ENCODE results near the gene TSHZ2.

Gene TSHZ2

DNA sequence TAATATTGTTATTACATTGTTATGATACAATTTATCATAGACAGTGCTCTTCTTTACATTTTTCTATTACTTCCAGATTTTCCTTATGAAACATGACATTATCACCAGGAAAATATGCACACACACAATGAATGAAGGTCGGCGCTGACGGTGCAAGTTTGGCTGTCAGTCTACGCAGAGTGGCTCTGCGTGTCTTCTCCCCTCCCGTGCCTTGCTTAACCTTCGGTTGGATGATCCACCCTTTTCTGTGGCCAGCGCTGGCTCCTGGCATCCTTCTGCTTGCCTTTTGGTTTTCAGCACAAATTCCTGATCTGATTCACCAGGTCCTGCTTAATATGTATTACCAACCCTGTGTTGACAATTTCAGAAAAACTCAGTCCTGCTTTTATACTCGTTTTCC is 157.4 kb downstream of the TSHZ2 start:
- no peak overlapping the region for H3K4me2 ChIP-seq (ENCODE audit: low read length)

GRCh38 chr20:53130795-53131194 is 158.6 kb downstream of the TSHZ2 start:
- H3K36me3 ChIP-seq (replicated peaks; ENCODE audit: low read depth, low read length): no peaks in the 10 kb centered on the region
- H3K79me2 ChIP-seq (ENCODE audit: low read length): no peaks in the 10 kb centered on the region
- no peak overlapping the region for H2AFZ ChIP-seq (ENCODE audit: low read depth, low read length)
- no peak overlapping the region for H3K27ac ChIP-seq (ENCODE audit: low read length)
- H3K4me3 ChIP-seq (ENCODE audit: low read length): no peak overlapping the region
- no peaks in the 10 kb centered on the region for H4K20me1 ChIP-seq (ENCODE audit: insufficient read depth, low read length)
- H3K9ac ChIP-seq (ENCODE audit: low read length): no peak overlapping the region
- H3K4me2 ChIP-seq (ENCODE audit: low read length): no peak overlapping the region
- no peaks in the 10 kb centered on the region for H3K27me3 ChIP-seq (ENCODE audit: low read depth, low read length)
- TF ChIP-seq EZH2phosphoT487 (IDR thresholded peaks at IDR 0.05; ENCODE audit: low read depth): no peak
- TF ChIP-seq, protein P1, sequence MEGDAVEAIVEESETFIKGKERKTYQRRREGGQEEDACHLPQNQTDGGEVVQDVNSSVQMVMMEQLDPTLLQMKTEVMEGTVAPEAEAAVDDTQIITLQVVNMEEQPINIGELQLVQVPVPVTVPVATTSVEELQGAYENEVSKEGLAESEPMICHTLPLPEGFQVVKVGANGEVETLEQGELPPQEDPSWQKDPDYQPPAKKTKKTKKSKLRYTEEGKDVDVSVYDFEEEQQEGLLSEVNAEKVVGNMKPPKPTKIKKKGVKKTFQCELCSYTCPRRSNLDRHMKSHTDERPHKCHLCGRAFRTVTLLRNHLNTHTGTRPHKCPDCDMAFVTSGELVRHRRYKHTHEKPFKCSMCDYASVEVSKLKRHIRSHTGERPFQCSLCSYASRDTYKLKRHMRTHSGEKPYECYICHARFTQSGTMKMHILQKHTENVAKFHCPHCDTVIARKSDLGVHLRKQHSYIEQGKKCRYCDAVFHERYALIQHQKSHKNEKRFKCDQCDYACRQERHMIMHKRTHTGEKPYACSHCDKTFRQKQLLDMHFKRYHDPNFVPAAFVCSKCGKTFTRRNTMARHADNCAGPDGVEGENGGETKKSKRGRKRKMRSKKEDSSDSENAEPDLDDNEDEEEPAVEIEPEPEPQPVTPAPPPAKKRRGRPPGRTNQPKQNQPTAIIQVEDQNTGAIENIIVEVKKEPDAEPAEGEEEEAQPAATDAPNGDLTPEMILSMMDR (IDR thresholded peaks at IDR 0.05; ENCODE audit: low read depth, low read length): no peak
- peaks cover 14% of the 10 kb centered on the region for H3K4me1 ChIP-seq (ENCODE audit: low read length)
- H3K9me3 ChIP-seq (ENCODE audit: insufficient read depth, low read length): no peaks in the 10 kb centered on the region

More for the DNA sequence above, 157.4 kb downstream of the TSHZ2 start:
- Histone ChIP-seq H3K27ac (ENCODE audit: low read length) (no peak overlapping the region), H3K36me3 (replicated peaks; ENCODE audit: low read depth, low read length) (no peaks in the 10 kb centered on the region), H2AFZ (ENCODE audit: low read depth, low read length) (no peak overlapping the region), H3K27me3 (ENCODE audit: low read depth, low read length) (no peaks in the 10 kb centered on the region), H3K9me3 (ENCODE audit: insufficient read depth, low read length) (no peaks in the 10 kb centered on the region), H3K4me3 (ENCODE audit: low read length) (no peak overlapping the region), H4K20me1 (ENCODE audit: insufficient read depth, low read length) (no peaks in the 10 kb centered on the region), H3K4me1 (ENCODE audit: low read length) (peaks cover 13% of the 10 kb centered on the region; the same call in 1 of the 2 replicates), H3K79me2 (ENCODE audit: low read length) (no peaks in the 10 kb centered on the region), H3K9ac (ENCODE audit: low read length) (no peak overlapping the region)
- TF ChIP-seq EZH2phosphoT487 (IDR thresholded peaks at IDR 0.05; ENCODE audit: low read depth): no peak
- TF ChIP-seq, protein P1 (IDR thresholded peaks at IDR 0.05; ENCODE audit: low read depth, low read length): no peak

DNA sequence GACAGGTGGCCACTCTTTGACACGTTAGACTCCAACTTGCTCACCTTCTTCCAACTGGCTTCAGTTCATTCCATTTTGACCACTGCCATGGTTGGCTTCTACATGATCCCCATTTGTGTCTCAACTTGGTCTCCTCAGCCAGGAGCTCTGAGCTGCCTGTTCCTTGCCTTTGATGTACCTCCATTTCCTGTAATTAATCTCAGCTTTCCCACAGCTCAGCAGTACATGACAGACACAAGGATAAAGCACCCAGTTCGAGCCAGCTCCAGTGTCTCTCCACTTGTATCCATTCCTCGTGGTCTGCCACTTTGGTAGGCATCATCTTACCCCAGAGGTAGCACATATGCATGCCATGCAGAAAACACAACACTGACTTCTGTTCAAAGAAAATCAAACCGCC is 161.0 kb downstream of the TSHZ2 start:
- Histone ChIP-seq H2AFZ (ENCODE audit: low read depth, low read length) (no peak overlapping the region), H3K9ac (ENCODE audit: low read length) (no peak overlapping the region), H3K36me3 (replicated peaks; ENCODE audit: low read depth, low read length) (no peaks in the 10 kb centered on the region), H3K27me3 (ENCODE audit: low read depth, low read length) (no peaks in the 10 kb centered on the region), H3K4me3 (ENCODE audit: low read length) (no peak overlapping the region), H3K9me3 (ENCODE audit: insufficient read depth, low read length) (no peaks in the 10 kb centered on the region), H3K79me2 (ENCODE audit: low read length) (no peaks in the 10 kb centered on the region), H3K27ac (ENCODE audit: low read length) (no peak overlapping the region), H3K4me2 (ENCODE audit: low read length) (no peak overlapping the region), H4K20me1 (ENCODE audit: insufficient read depth, low read length) (no peaks in the 10 kb centered on the region), H3K4me1 (ENCODE audit: low read length) (peaks cover 30% of the 10 kb centered on the region)
- no peak for TF ChIP-seq EZH2phosphoT487 (IDR thresholded peaks at IDR 0.05; ENCODE audit: low read depth)
- TF ChIP-seq, protein P1 (IDR thresholded peaks at IDR 0.05; ENCODE audit: low read depth, low read length): no peak

DNA sequence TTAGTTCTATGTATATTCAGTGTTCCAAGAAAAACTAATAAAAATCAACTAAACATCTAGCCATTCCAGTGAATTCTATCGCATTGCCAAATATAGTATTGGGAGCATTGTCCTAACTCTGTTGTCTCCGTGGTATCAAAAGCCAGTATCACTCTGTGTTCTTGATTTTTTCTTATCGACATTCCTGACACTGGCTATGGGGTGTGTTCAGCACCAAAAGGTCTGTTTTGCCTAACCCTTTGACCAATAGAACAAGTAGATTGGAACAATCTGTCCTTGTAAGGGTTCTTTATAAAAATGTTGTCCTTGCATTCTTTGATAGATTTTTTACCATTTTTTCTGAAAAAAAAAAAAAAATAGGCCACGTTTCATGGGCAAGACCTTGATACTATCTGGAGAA is 161.5 kb downstream of the TSHZ2 start:
- TF ChIP-seq, protein P1 (IDR thresholded peaks at IDR 0.05; ENCODE audit: low read depth, low read length): no peak
- no peaks in the 10 kb centered on the region for H3K27me3 ChIP-seq (ENCODE audit: low read depth, low read length)

More for the DNA sequence above, 161.5 kb downstream of the TSHZ2 start:
- Histone ChIP-seq H3K4me1 (ENCODE audit: low read length) (peaks cover 35% of the 10 kb centered on the region), H3K27ac (ENCODE audit: low read length) (no peak overlapping the region), H3K9ac (ENCODE audit: low read length) (no peak overlapping the region), H3K79me2 (ENCODE audit: low read length) (no peaks in the 10 kb centered on the region), H3K4me3 (ENCODE audit: low read length) (no peak overlapping the region), H3K36me3 (replicated peaks; ENCODE audit: low read depth, low read length) (no peaks in the 10 kb centered on the region), H3K9me3 (ENCODE audit: insufficient read depth, low read length) (no peaks in the 10 kb centered on the region), H3K4me2 (ENCODE audit: low read length) (no peak overlapping the region), H2AFZ (ENCODE audit: low read depth, low read length) (no peak overlapping the region), H4K20me1 (ENCODE audit: insufficient read depth, low read length) (no peaks in the 10 kb centered on the region)
